IPS-18a (cell line): ENCODE data around the gene SEMA6A.

Experiments used
- H3K27ac ChIP-seq: one replicate; pipeline ENCODE4 v1.5.1; 2013; ENCODE audit warnings: low read length
- H3K27me3 ChIP-seq: one replicate; pipeline ENCODE4 v1.6.1; 2013; ENCODE audit warnings: mild to moderate bottlenecking, low read length; ENCODE audit not compliant: control insufficient read depth, insufficient read depth
- H3K36me3 ChIP-seq: one replicate; pipeline ENCODE4 v1.6.1; 2013; ENCODE audit warnings: low read depth, low read length; ENCODE audit not compliant: control insufficient read depth
- H3K4me1 ChIP-seq: one replicate; pipeline ENCODE4 v1.6.1; 2013; ENCODE audit warnings: low read depth, low read length; ENCODE audit not compliant: control insufficient read depth
- H3K4me3 ChIP-seq: one replicate; pipeline ENCODE4 v1.5.1; 2013; ENCODE audit warnings: low read length
- H3K9ac ChIP-seq: one replicate; pipeline ENCODE4 v1.6.1; 2013; ENCODE audit warnings: mild to moderate bottlenecking, low read length, moderate library complexity
- H3K9me3 ChIP-seq: one replicate; pipeline ENCODE4 v1.6.1; 2013; ENCODE audit warnings: low read depth, low read length; ENCODE audit not compliant: control insufficient read depth

Gene SEMA6A

DNA sequence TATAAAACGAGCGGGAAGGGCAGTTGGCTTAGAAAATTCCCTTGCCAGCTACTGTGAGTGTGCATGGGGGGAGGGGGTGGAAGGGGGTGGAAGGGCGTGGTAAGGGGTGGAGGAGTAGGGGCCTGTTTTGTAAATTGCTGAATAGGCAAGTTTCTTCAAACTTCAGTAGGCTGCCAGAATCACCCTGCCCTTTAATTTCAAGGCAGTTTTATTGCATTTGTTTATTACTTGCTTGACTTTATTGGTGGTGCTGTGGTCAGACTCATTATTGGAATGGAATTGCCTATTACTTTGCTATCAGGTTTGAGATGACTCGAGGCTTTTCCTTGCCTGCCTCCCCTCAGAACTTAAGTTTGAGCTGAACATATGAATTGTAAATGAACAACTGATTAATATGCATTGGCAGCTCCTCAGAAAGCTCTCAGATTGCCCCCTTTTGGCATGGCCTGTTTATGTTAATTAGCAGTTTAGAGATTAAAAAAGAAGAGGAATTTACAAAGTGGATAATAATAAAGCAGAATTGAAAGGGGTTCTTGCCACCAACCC lies 76.0 kb downstream of the SEMA6A start:
- H3K9ac ChIP-seq: no peak overlapping the region
- H3K27ac ChIP-seq: no peak overlapping the region

DNA sequence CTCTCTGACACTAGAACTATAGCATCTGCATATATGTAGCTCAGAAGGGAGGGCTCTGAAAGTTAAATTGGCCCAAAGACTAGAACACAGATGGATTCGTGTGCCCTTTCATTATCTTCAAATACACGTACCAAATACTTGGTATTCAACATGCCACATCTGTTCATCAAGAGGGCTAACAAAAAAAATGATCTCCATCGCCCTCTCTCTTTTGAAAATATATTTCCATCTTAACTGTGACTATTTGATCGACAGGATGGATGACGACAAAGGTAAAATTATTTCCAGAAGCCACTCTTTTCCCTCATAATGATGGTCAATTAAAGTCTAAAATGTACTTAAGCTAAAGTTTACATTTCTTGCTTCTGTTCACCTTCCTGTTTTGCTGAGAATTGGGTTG lies 77.0 kb downstream of the SEMA6A start:
- peak overlapping the region; percentile 24 for H3K27ac ChIP-seq

More for the DNA sequence above, 76.0 kb downstream of the SEMA6A start:
- Histone ChIP-seq H3K4me1 (peaks cover 19% of the 10 kb centered on the region), H3K36me3 (peaks cover 88% of the 10 kb centered on the region), H3K9me3 (no peaks in the 10 kb centered on the region), H3K27me3 (no peaks in the 10 kb centered on the region), H3K4me3 (no peak overlapping the region)

GRCh38 chr5:116495786-116496357 lies 78.8 kb downstream of the SEMA6A start:
- Histone ChIP-seq H3K27ac (no peak overlapping the region), H3K9ac (no peak overlapping the region), H3K4me1 (peaks cover 19% of the 10 kb centered on the region), H3K4me3 (no peak overlapping the region), H3K36me3 (peaks cover 89% of the 10 kb centered on the region), H3K9me3 (no peaks in the 10 kb centered on the region), H3K27me3 (no peaks in the 10 kb centered on the region)

More for the DNA sequence above, 77.0 kb downstream of the SEMA6A start:
- Histone ChIP-seq H3K4me3 (no peak overlapping the region), H3K27me3 (no peaks in the 10 kb centered on the region), H3K9me3 (no peaks in the 10 kb centered on the region), H3K4me1 (peaks cover 19% of the 10 kb centered on the region), H3K36me3 (peaks cover 88% of the 10 kb centered on the region), H3K9ac (no peak overlapping the region)

- H3K9ac ChIP-seq: no peak overlapping the region
- no peak overlapping the region for H3K4me3 ChIP-seq
- H3K4me1 ChIP-seq: peaks cover 18% of the 10 kb centered on the region
- H3K27ac ChIP-seq: no peak overlapping the region
- no peaks in the 10 kb centered on the region for H3K9me3 ChIP-seq
- peaks cover 92% of the 10 kb centered on the region for H3K36me3 ChIP-seq
- H3K27me3 ChIP-seq: no peaks in the 10 kb centered on the region
Observed at GRCh38 chr5:116494784-116495450, 79.7 kb downstream of the SEMA6A start.

DNA sequence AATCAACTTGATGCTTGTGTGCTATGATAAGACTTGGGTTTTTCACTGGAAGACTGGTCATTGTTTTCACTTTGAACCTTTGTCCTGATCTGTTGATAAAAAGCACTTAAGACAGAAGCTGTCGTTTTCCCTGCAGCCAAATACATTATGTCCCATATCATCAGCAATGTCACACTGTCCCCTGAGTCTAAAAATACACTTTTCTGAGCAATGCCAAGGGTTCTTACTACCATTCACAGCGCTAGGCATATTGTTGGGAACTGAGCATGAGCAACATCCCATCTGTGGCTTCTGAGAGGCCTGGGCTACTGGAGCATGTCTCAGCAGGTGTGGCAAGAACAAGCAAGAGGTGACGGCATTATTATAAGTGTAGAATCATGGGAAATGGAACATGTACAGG lies 81.8 kb downstream of the SEMA6A start:
- H3K9me3 ChIP-seq: no peaks in the 10 kb centered on the region
- peaks cover 100% of the 10 kb centered on the region for H3K36me3 ChIP-seq
- H3K27ac ChIP-seq: no peak overlapping the region
- H3K9ac ChIP-seq: no peak overlapping the region
- no peaks in the 10 kb centered on the region for H3K4me1 ChIP-seq
- H3K27me3 ChIP-seq: no peaks in the 10 kb centered on the region
- H3K4me3 ChIP-seq: no peak overlapping the region

DNA sequence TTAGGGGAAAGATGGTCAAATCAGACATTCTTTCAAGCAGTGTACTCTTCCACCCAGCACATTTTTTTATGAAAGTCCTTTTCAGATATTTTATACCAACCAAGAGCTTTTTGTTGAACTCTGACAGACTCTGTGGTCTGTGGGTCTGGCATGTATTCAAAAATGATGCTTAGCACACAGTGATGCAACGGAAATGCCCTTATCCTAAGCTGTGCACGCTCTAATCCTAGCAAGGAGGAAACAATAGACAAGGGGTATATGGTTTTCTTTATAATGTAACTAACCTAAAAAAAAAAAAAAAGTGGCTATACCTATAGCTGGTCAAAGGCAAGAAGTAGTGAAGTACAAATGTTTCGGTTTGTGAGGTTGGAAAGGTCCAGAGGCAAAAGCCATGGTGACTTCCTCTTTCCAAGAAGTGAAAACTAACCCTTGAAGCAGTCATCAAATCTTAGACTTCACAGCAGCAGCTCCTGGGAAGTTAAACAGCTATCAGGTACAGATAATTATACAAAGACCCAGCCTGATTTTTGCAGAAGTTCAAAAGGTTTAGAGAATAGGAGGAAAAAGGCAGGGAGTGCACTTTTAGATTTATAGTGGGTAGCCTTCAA lies 82.5 kb downstream of the SEMA6A start:
- no peak overlapping the region for H3K4me3 ChIP-seq
- no peak overlapping the region for H3K9ac ChIP-seq
- no peaks in the 10 kb centered on the region for H3K4me1 ChIP-seq
- H3K9me3 ChIP-seq: no peaks in the 10 kb centered on the region
- H3K27me3 ChIP-seq: no peaks in the 10 kb centered on the region
- H3K27ac ChIP-seq: no peak overlapping the region
- H3K36me3 ChIP-seq: peaks cover 100% of the 10 kb centered on the region

- no peak overlapping the region for H3K27ac ChIP-seq
- no peak overlapping the region for H3K4me3 ChIP-seq
- no peaks in the 10 kb centered on the region for H3K4me1 ChIP-seq
- H3K27me3 ChIP-seq: no peaks in the 10 kb centered on the region
- H3K9ac ChIP-seq: no peak overlapping the region
- no peaks in the 10 kb centered on the region for H3K9me3 ChIP-seq
- peaks cover 94% of the 10 kb centered on the region for H3K36me3 ChIP-seq
Observed at GRCh38 chr5:116488356-116489041, 86.1 kb downstream of the SEMA6A start.

DNA sequence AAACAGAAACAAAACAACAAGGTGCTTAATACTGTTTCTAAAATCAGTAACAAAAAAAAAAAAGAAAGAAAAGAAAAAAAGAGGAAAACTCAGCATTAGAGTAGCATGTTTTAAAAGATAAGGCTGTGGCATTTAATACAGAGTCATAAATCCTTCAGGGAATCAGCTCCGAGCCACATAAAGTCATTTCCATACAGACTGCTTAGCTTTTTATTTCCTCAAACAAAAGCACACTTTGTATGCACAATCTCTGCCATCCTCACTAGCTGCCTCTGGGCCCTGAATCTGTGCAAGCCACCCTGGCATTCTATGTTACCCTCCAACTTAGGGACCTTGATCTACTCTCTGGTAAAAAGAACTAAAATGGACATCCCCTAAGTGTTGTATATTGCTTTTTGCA lies 87.6 kb downstream of the SEMA6A start:
- no peak overlapping the region for H3K4me3 ChIP-seq
- no peak overlapping the region for H3K27ac ChIP-seq
- H3K9ac ChIP-seq: no peak overlapping the region
- no peaks in the 10 kb centered on the region for H3K4me1 ChIP-seq
- H3K9me3 ChIP-seq: no peaks in the 10 kb centered on the region
- peaks cover 92% of the 10 kb centered on the region for H3K36me3 ChIP-seq
- no peaks in the 10 kb centered on the region for H3K27me3 ChIP-seq

DNA sequence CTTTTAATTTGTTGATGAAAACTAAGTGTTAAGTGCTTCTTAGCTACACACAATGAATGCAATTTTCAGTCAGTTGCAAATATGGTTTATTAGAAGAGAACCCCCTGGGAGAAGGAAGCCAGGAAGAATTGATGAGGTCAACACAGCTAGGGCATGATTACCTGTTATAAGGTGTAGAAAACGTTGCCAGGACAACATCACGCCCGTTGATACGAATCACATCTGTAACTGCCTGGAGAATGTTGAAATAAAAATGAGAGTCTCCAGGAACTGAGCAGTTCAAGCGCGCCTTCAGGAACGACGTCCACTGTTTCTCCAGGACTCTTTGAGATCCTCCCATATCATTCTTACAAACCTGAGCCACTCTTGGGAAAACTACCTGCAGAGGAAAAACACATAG lies 88.0 kb downstream of the SEMA6A start:
- peaks cover 92% of the 10 kb centered on the region for H3K36me3 ChIP-seq
- H3K27me3 ChIP-seq: no peaks in the 10 kb centered on the region
- H3K27ac ChIP-seq: no peak overlapping the region
- H3K9ac ChIP-seq: no peak overlapping the region
- H3K9me3 ChIP-seq: no peaks in the 10 kb centered on the region
- H3K4me3 ChIP-seq: no peak overlapping the region
- no peaks in the 10 kb centered on the region for H3K4me1 ChIP-seq

GRCh38 chr5:116484645-116485044 lies 90.0 kb downstream of the SEMA6A start:
- H3K4me3 ChIP-seq: no peak overlapping the region
- H3K9me3 ChIP-seq: no peaks in the 10 kb centered on the region
- H3K27ac ChIP-seq: no peak overlapping the region
- H3K27me3 ChIP-seq: no peaks in the 10 kb centered on the region
- H3K4me1 ChIP-seq: no peaks in the 10 kb centered on the region
- H3K36me3 ChIP-seq: peaks cover 92% of the 10 kb centered on the region
- H3K9ac ChIP-seq: no peak overlapping the region

GRCh38 chr5:116482394-116482793 lies 92.2 kb downstream of the SEMA6A start:
- Histone ChIP-seq H3K9me3 (no peaks in the 10 kb centered on the region), H3K27ac (no peak overlapping the region), H3K27me3 (no peaks in the 10 kb centered on the region), H3K9ac (no peak overlapping the region), H3K4me1 (no peaks in the 10 kb centered on the region), H3K36me3 (peaks cover 92% of the 10 kb centered on the region), H3K4me3 (no peak overlapping the region)
